ENCODE measurements around the gene ANKH.

The ANKH gene

DNA sequence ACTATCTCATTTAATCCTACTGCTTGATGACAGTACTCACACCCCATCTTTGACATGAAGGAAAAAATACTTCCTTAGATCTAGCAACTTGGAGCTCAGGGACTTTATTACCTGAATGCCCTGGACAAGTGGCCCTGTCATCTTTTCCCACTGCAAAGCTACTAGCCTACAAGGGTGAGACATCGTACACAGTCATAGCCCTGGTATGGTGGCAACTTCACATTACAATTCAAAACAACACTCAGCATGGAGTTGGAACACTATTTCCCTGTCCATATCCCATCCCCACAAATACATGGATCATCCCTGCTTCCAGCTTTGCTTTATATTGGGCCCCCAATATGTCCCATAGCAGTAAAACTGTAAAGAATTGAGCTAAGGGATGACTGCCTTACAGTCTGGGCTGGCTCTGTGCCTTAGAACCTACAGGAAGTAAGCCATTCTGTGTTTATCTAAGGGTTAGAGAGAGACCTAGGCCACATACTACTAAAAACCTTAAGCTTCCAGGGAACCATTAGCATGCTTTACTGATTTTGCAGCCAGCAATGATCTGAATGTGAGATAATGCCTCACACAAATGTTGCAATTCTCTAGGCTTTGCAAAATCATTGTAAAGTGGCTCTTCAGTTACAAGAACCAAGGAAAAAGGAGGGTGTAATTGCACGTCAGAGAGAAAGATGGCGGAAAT is 151.2 kb downstream of the ANKH start:
- Histone ChIP-seq H3K36me3 (ENCODE audit: insufficient read depth, low read length) (peaks cover 22% of the 10 kb centered on the region; the same call in 1 of the 2 replicates), H3K4me2 (ENCODE audit: low read depth, low read length, poor library complexity, severe bottlenecking) (no peak overlapping the region), H3K27me3 (ENCODE audit: insufficient read depth, low read length, poor library complexity, severe bottlenecking) (no peaks in the 10 kb centered on the region), H2AFZ (ENCODE audit: low read length) (no peak overlapping the region), H4K20me1 (ENCODE audit: insufficient read depth, low read length, poor library complexity, severe bottlenecking) (no peaks in the 10 kb centered on the region), H3K4me1 (ENCODE audit: insufficient read depth, low read length, poor library complexity, severe bottlenecking) (no peaks in the 10 kb centered on the region), H3K79me2 (ENCODE audit: insufficient read depth, low read length) (no peaks in the 10 kb centered on the region), H3K9me2 (replicated peaks; ENCODE audit: low read depth, low read length) (no peaks in the 10 kb centered on the region), H3K9ac (ENCODE audit: low read depth, low read length, poor library complexity, severe bottlenecking) (no peak overlapping the region), H3K9me3 (ENCODE audit: insufficient read depth, low read depth, low read length) (no peaks in the 10 kb centered on the region), H3K4me3 (ENCODE audit: low read length, poor library complexity, severe bottlenecking) (no peak overlapping the region), H3F3A (ENCODE audit: low read depth) (no peaks in the 10 kb centered on the region)
- TF ChIP-seq, protein P1, sequence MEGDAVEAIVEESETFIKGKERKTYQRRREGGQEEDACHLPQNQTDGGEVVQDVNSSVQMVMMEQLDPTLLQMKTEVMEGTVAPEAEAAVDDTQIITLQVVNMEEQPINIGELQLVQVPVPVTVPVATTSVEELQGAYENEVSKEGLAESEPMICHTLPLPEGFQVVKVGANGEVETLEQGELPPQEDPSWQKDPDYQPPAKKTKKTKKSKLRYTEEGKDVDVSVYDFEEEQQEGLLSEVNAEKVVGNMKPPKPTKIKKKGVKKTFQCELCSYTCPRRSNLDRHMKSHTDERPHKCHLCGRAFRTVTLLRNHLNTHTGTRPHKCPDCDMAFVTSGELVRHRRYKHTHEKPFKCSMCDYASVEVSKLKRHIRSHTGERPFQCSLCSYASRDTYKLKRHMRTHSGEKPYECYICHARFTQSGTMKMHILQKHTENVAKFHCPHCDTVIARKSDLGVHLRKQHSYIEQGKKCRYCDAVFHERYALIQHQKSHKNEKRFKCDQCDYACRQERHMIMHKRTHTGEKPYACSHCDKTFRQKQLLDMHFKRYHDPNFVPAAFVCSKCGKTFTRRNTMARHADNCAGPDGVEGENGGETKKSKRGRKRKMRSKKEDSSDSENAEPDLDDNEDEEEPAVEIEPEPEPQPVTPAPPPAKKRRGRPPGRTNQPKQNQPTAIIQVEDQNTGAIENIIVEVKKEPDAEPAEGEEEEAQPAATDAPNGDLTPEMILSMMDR (conservative IDR thresholded peaks at IDR 0.05; ENCODE audit: low read length), result no peak
- no peak for TF ChIP-seq EZH2phosphoT487 (IDR thresholded peaks at IDR 0.05; ENCODE audit: borderline replicate concordance)

DNA sequence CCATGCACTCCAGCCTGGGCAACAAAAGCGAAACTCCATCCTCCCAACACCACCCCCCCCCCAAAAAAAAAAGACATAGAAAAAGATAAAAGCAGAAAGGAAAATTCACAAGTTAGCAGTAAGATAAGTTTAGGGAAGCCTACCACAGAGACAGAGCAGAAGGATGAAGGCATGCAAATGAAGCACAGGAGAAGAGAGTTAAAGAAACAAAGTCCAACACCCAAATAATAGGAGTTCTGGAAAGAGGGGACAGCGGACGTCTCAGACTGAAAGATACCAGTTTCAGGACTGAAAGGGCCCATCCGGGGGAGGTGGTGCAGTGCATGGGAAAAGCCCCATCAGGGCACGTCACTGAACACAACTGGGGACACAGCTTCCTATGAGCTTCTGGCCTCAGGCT is 152.8 kb downstream of the ANKH start:
- no peaks in the 10 kb centered on the region for H4K20me1 ChIP-seq (ENCODE audit: insufficient read depth, low read length, poor library complexity, severe bottlenecking)
- no peaks in the 10 kb centered on the region for H3K9me3 ChIP-seq (ENCODE audit: insufficient read depth, low read depth, low read length)
- H2AFZ ChIP-seq (ENCODE audit: low read length), result no peak overlapping the region

DNA sequence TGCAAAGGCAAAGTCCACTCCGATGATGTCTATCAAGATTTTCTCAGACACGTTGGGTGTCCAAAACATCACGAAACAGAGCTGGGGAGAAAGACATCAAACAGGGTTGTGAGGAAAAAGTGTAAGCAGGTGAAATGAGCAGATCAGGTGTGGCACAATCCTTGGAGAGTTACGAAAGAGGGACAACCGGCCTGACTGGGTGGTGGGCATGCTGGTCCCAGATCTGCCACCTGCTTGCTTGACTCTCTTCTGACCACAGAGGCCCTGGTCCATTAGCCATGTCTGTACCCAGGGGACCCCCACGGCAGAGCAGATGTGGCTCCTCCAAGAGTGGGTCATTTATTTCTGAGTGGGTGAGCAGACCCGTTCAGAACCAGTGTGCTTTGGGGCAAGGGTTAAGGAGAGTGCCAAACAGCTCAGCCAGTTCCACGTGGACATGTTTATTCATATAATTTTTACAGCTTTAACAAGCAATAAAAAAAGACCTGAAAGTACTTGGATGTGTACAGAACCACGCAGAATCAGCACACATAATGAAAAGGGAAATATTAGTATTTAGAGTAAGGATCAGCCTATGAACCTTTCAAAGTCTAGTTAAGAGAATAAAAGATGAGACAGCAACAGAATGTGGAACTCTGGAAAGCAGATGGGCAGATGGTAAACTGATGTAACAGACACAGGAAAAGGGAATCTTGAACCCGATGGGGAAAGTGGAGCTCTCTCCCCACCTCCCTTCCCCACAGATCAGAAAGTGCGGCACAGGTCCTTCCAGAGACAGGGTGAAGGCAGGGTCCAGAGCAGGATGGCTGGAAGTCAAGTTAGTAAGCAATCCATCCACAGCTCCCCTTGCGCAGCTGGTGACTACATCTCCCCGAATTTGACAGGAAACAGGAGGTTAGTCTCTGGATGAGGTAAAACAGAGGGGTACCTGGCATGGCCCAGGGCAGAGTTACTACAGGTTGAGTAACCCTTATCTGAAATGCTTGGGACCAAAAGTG is 154.5 kb downstream of the ANKH start:
- Histone ChIP-seq H2AFZ (ENCODE audit: low read length) (no peak overlapping the region), H3F3A (ENCODE audit: low read depth) (no peaks in the 10 kb centered on the region), H3K4me3 (ENCODE audit: low read length, poor library complexity, severe bottlenecking) (no peak overlapping the region), H3K27me3 (ENCODE audit: insufficient read depth, low read length, poor library complexity, severe bottlenecking) (no peaks in the 10 kb centered on the region), H3K4me2 (ENCODE audit: low read depth, low read length, poor library complexity, severe bottlenecking) (no peak overlapping the region), H3K4me1 (ENCODE audit: insufficient read depth, low read length, poor library complexity, severe bottlenecking) (no peaks in the 10 kb centered on the region), H4K20me1 (ENCODE audit: insufficient read depth, low read length, poor library complexity, severe bottlenecking) (no peaks in the 10 kb centered on the region), H3K9ac (ENCODE audit: low read depth, low read length, poor library complexity, severe bottlenecking) (no peak overlapping the region), H3K9me3 (ENCODE audit: insufficient read depth, low read depth, low read length) (no peaks in the 10 kb centered on the region), H3K9me2 (replicated peaks; ENCODE audit: low read depth, low read length) (no peaks in the 10 kb centered on the region), H3K36me3 (ENCODE audit: insufficient read depth, low read length) (peaks cover 52% of the 10 kb centered on the region; the same call in 1 of the 2 replicates), H3K79me2 (ENCODE audit: insufficient read depth, low read length) (no peaks in the 10 kb centered on the region)
- TF ChIP-seq, protein P1 (conservative IDR thresholded peaks at IDR 0.05; ENCODE audit: low read length), result no peak
- TF ChIP-seq EZH2phosphoT487 (IDR thresholded peaks at IDR 0.05; ENCODE audit: borderline replicate concordance), result no peak

More for the DNA sequence above, 152.8 kb downstream of the ANKH start:
- Histone ChIP-seq H3F3A (ENCODE audit: low read depth) (no peaks in the 10 kb centered on the region), H3K79me2 (ENCODE audit: insufficient read depth, low read length) (no peaks in the 10 kb centered on the region), H3K9me2 (replicated peaks; ENCODE audit: low read depth, low read length) (no peaks in the 10 kb centered on the region), H3K4me2 (ENCODE audit: low read depth, low read length, poor library complexity, severe bottlenecking) (no peak overlapping the region), H3K27me3 (ENCODE audit: insufficient read depth, low read length, poor library complexity, severe bottlenecking) (no peaks in the 10 kb centered on the region), H3K4me1 (ENCODE audit: insufficient read depth, low read length, poor library complexity, severe bottlenecking) (no peaks in the 10 kb centered on the region), H3K4me3 (ENCODE audit: low read length, poor library complexity, severe bottlenecking) (no peak overlapping the region), H3K36me3 (ENCODE audit: insufficient read depth, low read length) (peaks cover 35% of the 10 kb centered on the region; the same call in 1 of the 2 replicates), H3K9ac (ENCODE audit: low read depth, low read length, poor library complexity, severe bottlenecking) (no peak overlapping the region)
- no peak for TF ChIP-seq EZH2phosphoT487 (IDR thresholded peaks at IDR 0.05; ENCODE audit: borderline replicate concordance)
- TF ChIP-seq, protein P1 (conservative IDR thresholded peaks at IDR 0.05; ENCODE audit: low read length), result no peak
